Dedifferentiated amniotic fluid mesenchymal stem cell (primary cell): ENCODE measurements around the gene CPVL.
A peak's percentile ranks its signal among the peaks of the same experiment; 100 is the strongest.

Experiments used
- DNase-seq: peaks from one replicate; pipeline ENCODE4 v3.0.0-alpha.2; 2016; ENCODE audit errors: extremely low spot score

The CPVL gene

DNA sequence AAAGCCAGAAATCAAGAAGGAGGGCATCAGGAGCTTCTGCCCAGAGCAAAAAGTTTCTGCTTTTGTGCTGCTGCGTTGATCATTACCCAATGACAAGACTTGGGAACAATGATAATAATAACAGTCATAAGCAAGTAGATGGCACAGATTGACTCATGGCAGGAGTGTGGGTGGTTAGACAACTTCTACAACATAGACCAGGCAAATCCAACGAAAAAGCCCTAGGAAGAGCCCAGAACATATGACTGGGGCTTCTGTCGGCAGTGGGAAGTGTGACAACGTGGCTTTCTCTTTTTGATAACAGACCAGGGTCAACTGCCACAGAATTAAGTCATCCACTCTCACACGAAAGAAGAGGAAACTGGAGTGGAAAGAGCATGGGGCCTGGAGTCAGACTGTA is 102.8 kb downstream of the CPVL start:
- no peak for DNase-seq

DNA sequence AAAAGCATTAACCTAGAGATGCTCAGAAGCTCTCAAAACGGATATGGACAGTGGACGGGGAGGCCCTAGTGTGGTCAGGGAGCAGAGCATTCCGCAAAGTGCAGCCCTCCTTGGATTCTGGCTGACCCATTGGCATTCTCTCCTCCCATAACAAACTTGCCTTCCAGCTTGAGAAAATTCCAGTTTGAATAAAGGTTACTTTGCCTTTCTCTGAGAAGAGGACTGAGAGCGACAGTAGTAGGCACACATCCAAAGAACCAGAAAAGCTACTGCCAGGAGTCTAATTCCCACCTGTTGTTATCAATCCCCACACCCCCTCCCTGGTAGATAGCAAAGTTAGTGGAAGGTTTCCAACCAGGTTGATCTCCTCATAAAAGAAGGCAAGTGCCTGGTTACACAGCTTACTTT is 103.5 kb downstream of the CPVL start:
- DNase-seq: no peak

DNA sequence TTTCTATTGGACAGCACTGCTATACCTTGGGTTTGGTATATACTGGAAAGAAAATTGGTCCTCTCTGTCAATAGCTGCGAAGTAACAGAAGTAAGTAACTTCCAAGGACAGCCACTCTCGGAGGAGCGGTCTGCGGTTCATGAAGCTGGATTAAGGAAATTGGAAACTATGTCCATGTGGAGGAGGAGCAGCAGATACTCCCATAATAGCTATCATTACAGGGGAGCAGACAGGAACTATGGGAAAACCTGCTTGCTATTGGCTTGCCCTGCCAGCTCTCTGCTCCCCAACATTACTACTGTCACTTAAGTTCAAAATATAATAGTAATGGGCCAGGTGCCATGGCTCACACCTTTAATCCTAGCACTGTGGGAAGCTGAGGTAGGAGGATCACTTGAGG is 104.3 kb downstream of the CPVL start:
- no peak for DNase-seq

DNA sequence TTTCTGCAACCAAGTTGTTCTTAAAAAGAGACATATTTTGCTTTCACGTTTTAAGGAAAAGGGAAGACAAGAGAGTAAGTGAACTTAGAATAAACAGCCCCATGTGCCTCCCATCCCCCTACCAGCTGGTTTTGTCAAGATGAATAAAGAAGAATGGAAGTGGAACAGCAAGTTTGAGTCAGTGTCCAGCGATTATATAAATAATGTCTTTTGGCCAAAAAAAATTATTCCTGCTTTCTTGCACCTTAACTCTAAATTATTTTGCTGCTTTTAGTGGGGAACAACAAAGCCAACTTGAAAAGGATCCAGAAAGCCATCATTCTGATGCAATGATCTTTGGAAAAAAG is 105.8 kb downstream of the CPVL start:
- no peak for DNase-seq

DNA sequence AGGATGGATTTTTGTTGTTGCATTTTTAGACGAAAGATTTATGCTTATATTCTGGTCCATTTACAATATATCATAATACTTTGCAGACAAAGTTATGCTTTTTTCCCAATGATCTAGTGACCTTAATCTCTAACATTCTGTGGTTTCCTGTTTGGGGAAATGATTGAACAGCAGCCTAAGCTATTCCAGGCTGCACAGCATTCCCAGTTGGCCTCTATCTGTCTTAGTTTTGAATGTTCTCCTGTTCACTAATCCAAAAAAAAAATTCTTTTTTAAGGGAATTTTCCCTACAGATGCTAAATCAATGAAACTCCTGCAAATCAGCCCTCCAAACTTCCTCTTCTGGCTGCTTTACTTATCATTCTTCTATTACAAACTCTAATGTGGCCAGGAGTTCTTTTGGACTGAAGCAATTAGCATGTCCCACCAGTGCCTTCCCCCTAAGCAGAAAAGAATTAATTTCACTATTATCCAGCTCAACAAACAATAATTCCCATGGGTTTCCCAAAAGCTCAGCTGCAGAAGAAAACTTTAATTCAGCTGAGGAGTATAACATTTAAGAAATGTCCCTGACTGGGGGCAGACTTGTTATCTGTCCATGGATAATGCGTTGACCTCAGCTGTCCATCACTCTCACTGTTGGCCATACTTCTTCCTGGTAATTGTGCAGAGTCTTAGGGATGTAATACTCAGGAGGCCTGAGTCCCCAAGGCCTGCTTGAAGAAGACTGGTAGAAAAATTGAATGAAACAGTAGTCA is 106.3 kb downstream of the CPVL start:
- DNase-seq: no peak

DNA sequence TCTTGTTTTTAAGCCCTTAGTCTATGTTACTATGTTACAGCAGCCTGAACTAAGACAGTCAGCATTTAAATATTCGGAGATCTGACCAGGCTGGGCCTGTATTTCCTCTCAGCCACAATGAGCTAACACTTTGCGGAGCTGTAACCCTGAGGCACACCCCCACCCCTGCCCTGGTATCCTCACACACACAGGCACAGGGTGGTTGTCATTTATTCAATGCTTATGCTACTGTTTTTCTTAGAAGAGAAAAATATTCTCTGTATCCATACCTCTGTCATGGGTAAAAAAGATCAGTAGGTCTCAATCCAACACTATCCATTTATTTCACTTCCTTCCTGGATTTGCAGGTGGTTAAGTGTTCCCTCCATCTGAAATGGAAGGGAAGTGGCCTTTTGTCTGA is 107.9 kb downstream of the CPVL start:
- peak; percentile 41 for DNase-seq

DNA sequence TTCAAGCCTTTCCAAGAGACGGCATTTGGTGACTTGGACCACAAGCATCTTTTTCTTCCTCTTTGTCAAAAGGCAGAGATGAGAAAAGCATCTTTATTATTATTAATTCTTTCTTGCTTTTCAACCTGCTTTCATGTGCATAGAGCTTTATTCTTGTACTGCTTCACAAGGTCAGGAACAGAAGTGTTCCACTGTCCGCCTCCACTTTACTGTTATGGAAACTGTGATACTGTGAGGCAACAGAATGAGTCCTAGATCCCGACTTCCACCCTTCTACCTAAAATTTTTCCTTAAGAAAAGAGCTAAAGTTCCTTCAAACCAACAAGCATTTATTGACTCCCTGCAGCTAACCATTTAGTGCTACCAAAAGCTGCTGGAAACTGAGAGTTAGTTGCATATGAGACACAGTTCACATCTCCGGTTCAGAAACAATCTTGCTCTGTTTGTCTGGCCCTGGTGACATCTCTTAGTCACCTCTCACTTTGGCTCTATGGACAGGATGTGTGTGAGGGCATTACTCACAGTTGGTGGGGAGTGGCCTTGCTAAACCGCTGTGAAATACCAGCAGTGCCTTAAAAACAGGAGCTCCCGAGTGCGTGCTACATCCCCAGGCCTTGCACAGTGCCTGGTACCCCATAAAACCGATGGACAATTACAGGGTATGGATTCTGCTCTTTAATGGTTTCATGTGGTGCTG is 111.1 kb downstream of the CPVL start:
- peak; percentile 73 for DNase-seq

DNA sequence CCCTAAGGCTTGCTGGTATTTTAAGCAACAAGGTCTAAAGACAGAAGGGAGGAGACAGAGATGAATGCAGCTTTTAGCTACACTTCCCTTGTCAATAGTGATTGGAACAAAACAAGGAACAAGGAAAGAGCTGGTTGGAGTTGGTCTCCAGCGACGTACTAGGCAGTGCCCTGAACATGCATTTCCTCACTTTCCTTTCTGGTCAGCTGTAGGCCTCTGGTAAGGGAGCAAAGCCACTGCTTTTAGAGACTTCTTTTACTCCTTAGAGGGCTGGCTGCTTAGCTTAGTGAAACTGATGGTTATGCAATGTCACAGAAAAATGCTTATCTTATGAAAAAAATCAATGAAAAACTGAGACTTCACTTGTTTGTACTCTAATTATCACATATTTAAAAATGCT is 112.8 kb downstream of the CPVL start:
- no peak for DNase-seq

DNA sequence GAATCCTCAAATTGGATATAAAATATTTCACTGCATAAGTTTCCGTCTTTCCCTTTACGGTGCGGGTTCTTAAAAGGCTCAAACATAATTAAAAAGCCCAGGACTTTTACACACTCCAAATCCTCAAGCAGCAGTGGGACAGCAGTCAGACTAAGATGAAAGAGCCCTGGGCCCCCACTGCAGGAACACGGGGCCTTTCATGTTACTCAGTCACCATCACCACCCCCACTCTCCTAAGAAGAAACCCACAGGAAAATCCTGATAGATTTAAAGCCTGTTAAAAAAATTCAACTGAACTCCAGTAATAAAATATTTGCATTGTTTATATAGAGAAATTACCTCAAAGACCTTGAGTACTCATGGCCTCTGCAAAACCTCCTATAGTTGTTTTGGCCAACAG is 114.2 kb downstream of the CPVL start:
- no peak for DNase-seq

DNA sequence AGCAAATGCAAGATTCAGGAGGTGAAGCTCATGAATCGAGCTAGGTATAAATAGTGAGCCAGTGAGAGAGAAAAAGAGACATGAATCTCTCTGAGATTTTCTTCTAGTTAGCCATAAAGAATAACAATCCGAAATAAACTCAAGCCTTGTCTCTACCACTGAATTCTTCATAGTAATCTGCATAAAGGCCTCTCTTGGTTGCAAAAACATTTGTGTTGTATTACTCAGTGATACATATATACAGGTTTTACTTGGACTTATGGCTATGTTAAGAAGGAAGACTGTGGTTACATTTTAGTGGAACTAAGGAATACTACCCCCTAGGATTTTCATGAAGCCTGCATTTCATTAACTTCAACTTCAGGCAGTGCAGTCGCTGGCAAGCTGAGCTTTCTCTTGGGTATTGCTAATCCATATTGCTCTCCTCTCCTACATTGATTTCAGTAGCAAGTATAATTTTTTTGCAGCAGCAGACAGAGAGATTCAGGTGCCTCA is 115.5 kb downstream of the CPVL start:
- no peak for DNase-seq

DNA sequence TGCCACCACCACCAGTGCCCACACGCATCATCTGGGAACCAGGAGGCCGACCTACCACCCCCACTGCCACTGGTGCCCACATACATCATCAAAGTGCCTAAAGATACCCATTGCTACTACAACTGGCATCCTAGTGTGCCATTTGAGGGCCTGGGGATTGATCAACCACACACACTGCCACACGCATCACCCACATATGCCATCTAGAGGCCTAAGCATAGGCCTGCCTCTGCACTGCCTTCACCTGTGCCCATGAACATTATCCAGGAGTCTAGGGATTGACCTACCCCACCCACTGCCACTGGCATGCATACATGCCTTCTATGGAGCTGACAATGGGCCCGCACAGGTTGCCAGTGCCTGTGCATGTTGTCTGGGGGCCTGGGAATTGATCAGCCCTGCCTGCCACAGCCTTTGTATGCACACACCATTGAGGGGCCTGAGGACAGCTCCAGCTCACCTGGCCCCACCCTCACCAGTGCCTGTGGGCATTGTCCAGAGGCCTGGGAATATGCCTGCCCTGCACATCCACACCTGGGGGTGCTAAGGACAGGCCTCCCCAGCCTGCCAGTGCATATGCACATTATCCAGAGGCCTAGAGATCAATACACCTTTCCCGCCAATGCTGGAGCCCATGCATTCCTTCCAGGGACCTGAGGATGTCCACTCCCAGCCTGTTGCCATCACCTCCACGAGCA is 123.9 kb downstream of the CPVL start:
- DNase-seq: no peak

DNA sequence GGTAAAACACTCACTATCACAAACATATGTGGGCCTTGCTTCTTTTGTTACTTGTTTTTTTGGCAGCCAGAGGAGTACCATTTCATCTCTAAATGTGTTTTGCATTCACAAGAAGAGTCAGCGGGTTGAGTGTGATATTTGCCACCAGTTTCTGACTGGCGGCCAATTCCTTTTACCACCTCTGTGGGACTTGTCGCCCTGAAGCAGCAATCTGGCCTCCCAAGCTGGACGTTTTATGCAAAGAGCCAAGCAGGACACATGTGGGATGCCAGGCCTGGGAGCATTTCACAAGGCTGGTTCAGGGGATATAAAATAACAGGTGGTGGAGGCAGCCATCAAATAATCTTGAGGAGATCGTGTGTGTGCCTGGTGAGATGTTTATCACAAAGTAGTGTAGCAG is 126.4 kb downstream of the CPVL start:
- DNase-seq: no peak

DNA sequence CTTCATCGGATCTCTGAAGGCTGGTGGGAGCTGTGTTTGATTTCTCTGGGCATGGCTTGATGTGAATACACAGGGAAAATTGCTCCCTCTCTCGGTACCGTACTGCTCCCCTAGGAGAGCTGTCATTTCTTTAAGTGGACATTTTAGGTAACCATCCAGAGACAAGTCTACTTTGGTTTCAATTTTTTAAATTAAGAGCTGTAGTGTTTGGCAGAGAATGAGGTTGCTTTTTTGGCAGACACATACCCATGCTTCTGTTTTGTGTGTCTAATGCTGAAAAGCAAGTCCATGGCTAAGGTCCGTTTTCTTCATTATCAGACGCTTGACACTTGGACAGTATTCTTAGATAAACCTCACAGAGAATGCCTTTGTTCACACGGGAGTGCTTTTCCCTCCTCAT is 127.0 kb downstream of the CPVL start:
- no peak for DNase-seq

DNA sequence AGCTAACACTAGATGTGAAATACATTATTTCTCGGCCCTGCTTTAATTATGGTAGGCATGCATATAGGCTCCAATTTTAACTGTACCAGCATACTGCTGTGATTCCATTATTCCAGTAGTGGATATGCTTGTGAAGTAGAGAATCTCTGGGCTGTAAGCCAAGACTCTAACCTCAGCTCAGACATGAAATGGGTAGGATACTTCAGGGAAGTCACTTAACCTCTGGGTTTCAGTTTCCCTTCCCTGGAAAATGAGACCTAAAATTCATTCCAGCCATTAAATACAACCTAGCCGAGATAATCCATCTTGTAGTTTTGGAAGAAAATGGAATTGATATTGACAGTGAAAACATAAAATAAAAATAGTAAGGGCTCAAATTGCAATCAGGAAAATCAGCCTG is 128.6 kb downstream of the CPVL start:
- peak; percentile 52 for DNase-seq

DNA sequence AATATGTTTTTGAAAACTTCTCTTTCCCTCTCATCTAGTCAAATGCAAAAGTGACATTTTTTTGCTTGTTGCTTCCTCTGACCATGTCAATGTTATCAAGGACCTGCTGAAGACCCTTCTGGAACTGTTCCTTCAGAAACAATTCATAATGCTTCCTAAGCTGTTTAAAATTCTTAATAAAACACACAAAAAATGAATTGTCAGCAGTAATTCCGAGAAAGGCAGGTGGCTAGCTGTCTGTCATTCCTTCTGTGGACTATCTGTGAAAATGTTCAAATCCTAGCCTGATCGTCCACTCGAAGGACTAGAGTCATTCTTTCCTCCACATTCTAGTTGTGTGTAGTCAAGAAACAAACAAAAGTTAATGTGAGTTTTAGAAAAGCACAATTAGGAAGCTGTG is 131.6 kb downstream of the CPVL start:
- no peak for DNase-seq

DNA sequence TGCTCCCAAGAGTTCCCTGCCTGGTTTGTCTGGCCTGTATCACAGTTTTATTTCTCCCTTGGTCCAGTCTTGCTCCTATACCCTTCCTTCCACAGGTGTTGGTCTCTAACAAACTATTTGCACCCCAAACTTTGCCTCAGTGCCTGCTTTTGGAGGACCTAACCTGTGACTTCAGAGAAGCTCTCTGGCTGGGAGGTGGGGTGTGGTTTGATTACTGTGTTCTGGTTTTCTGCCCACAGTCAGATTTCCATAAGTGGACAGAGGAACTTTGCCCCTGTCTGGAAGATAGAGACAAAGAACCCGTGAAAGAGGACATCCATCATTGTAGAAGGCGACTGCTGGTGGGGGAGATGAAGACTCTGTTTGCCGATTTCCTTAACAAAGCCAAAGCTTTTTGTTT is 132.4 kb downstream of the CPVL start:
- DNase-seq: no peak

DNA sequence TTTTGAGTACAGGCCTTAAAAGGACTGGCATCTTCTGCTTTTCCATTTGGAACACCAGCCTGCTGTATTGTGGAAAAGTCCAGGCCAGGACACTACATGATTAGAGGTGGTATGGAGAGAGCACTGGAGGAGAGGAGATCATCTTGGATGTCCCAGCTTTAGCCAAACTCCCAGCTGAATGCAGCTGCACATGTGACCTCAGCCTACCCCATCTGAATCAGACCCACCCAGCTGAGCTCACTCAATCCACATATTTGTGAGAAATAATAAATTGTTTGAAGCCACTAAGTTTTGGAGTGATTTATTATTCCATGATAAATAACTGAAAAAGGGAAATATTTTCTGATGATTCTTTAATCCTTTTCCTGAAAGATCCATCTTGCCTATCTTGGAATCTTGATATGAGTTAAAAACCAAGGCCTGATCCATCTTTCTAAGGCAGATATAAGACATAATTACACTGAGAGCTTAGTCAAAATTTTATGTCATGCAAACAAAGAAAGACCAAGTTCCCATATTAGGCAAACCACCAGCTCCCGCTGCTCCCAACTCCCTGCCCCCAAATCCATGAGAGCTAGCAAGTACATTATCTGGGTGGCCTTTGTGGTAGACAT is 133.1 kb downstream of the CPVL start:
- DNase-seq: no peak

DNA sequence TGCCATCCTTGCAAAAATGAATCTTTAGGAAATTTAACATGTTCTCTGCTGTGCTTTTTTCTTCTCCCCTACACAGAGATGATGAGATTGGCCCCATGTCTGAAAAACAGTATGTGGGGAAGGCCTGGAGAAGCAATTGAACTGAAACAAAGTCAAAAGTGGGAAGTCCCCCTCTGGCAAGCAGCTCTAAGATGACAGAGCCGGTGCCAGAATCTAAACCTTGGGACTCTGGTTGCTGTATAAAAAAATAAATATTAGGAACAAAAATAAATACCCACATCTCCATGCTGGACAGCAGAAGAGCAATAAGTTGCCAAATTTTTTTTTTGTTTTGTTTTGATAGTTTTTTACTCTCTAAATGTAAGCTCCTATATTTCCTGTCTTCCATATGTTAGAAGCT is 136.4 kb downstream of the CPVL start:
- no peak for DNase-seq

DNA sequence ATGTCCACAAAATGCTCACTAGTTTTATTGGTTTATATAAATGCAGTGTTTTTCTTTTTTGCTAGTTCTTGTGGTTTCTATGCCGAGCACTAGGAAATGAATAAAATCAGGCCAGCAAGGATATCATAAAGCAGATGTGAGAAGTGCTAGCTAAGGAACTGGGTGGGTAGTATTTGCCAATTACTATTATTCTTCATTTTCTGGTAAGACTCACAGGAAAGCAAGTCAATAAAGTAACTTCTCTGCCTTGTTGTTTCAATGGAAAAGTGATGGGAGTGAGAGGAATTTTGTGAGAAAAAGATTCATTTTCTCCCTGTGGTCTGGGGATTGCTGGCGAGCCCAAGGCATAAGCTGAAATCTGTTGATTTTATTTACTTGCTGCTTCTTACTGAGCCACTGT is 137.7 kb downstream of the CPVL start:
- DNase-seq: no peak

DNA sequence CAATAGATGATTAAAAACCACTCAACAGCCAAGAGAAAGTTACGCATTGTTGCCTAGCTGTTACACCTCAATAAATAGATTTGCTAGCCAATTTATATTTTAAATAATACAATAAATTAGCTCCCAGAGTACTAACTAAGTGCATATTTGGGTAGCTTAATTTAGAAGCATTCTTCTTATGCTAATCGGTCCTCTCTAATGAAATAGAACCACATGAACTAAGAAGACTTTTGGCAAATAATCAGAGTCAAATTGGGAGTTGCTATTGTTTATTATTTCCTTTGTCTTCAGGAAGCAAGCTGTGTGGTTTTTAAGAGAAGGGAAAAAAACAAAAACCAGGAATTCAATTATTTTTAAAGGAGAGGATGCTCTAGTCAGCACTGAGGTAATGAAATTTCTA is 139.2 kb downstream of the CPVL start:
- DNase-seq: no peak

DNA sequence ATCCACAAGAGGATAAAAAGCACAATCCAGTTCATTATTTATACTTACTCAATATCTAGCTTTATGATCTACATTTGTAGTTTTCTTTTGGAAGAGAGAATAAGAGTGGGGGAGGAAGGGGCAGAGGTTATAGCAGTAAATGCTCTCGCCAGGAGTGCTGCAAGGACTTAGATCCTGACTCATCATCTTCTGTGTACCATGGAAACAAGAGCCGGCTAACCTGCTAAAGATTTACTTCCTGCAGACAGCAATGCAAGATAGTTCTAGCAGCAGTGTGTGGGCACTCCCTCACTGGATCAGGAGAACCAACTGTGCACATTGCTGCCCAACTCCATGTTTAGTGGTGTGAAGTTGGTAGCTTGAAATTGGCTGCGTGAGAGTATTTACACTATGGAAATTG is 140.5 kb downstream of the CPVL start:
- DNase-seq: no peak

DNA sequence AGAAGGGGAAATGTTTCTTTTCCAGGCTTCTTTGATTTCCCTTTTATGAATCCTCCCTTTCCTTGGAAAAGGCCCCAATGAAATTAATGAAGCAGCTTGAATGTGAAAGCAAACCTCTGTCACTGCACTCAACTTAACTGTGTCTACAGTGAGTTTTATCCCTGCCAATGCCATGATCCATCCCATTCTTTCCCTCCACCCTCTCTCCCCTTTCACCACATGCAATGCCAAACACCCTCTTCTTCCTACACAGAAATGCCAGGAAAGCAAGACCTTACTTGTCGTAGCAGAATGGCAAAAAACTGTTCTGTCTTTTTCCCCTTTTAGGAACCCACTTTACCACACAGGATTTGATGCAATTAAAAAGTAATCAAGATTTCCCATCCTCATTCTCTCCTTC is 140.9 kb downstream of the CPVL start:
- no peak for DNase-seq

DNA sequence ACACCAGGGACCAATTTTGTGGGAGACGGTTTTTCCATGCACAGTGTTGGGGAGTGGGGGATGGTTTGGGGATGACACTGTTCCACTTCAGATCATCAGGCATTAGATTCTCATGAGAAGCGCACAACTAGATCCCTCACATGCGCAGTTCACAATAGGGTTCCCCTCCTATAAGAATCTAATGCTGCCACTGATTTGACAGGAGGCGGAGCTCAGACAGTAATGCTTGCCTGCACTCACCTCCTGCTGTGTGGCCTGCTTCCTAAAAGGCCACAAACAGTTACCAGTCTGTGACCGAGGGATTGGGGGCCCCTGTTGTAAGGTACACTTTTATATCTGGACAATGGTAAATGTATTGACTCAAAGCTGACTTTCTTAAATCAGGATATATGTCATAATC is 142.6 kb downstream of the CPVL start:
- DNase-seq: no peak
